HPDE6-E6E7 (cell line): ENCODE results near the gene GLRX5.

Experiments used
- DNase-seq: peaks from one replicate; pipeline ENCODE4 v3.0.0; 2011; ENCODE audit warnings: missing footprints; ENCODE audit errors: extremely low spot score

Gene GLRX5

DNA sequence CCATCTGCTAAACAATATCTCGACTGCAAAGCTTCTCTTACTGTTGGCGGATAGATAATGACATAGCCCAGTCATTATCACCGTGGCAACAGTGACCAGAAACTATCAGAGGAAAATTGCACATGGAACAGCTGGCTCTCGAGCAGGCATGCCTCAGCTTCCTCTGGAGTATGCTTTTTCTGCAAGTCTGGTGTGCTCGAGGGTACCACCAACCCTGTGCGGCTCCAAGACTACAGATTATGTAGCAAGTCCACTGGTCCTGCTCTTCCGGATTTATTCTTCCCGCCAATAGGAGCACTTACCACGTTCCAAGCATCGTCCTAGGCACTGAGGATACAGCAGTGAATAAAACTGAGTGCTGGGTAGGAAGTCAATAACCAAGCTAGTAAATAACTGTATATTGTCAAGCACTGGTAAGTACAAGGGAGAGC lies 1.4 kb upstream of the GLRX5 start:
- DNase-seq = no peak

DNA sequence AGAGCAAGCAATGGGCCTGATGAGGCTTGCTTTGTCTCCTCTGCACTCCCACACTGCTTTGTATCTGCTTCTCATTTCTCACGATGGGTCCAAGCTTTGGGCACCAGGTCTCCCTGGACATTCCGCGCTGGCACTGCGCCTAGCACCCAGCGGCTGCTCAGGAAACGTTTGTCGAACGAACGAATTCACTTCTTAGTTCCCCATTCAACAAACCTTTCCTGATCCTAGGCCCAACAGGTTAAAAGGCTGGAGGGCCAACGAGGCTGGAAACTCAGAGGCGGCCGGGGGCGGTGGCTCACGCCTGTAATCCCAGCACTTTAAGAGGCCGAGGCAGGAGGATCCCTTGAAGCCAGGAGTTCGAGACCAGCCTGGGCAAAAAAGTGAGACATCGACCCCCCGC lies 1.0 kb upstream of the GLRX5 start:
- no peak for DNase-seq

GRCh38 chr14:95535226-95536021 lies 574 bp downstream of the GLRX5 start:
- no peak for DNase-seq

DNA sequence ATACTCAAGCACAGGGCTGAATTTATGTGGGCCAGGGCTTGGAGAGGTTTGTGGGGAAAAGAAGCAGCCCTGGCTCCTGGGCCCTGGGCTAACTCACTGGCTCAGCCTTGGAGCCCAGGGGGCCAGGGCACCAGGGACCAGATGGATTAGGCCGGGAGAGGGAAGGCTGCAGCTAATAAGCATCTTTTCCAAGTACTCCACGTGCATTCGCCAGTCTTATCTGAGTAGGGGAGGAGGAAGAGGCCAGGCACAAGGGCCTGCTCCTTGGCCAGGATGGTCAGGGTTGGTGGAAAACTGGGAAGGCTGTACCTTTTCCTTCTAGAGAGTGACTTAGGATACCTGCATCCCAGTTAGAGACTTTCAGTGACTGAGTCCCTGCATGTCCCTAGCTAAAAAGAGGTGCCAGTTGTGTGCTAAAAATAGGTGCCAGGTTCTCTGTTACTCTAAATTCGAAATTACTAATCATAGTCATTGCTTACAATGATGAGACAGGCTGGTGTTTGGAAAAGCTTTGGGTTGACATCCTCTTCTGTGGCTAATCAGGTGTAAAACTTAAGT lies 1.3 kb downstream of the GLRX5 start:
- DNase-seq = no peak

GRCh38 chr14:95536671-95537070 lies 1.8 kb downstream of the GLRX5 start:
- no peak for DNase-seq

- DNase-seq = no peak
These were observed 2.6 kb downstream of the GLRX5 start for GRCh38 chr14:95537298-95538089.

GRCh38 chr14:95538801-95539509 lies 4.1 kb downstream of the GLRX5 start:
- no peak for DNase-seq

GRCh38 chr14:95540236-95540855 lies 5.5 kb downstream of the GLRX5 start:
- DNase-seq = no peak

- DNase-seq = no peak
These were observed 6.5 kb downstream of the GLRX5 start for GRCh38 chr14:95541346-95541745.

GRCh38 chr14:95541932-95542930 lies 7.4 kb downstream of the GLRX5 start:
- DNase-seq = no peak

GRCh38 chr14:95543021-95543420 lies 8.2 kb downstream of the GLRX5 start:
- DNase-seq = no peak

DNA sequence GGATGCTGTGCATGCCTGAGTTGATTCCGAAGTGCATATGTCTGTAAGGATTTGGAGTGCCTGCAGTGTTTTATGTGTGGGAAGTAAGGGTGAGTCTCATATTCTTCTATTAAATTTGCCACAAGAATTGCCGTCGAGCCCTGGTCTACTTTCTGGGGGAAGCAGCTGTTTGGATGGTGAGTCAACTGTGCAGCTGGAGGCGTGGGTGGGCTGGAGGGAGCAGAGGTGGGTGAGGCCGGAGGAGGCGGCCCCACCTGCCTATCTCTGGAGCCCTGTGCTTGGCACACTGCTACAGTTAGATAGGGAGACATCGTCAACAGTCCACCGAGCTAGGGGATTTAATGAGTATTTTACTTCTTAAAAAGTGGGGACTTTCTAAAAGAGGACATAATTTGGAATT lies 9.7 kb downstream of the GLRX5 start:
- no peak for DNase-seq

DNA sequence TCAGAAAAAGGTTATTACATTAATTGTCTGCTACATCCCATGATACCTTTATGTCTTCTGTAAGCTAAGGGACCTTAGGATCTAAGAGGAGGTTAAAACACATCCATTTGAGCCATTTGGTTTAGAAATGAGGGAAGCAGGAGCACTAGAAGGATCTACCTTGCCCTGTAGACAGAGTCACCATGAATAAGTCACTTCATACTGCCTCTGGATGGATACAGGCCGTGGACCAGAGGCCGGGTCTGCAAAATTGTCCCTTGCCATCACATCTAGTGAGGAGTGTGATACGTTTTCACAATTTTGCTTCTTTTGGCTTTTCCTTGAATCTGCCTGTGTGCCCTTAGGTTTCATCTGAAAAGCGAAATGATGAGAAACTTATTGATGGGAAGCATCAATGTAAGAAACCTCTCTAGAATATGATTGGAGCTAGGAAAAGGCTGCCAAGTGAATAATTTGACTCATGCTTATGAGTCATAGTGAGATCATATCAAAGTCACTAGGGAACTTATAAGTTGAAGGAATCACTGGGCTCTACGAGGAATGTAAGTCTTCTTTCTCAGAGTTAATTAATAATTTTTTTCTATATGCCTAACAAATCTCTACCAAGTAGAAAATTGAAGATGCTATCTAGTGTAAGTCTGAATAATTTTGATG lies 10.8 kb downstream of the GLRX5 start:
- DNase-seq = no peak

DNA sequence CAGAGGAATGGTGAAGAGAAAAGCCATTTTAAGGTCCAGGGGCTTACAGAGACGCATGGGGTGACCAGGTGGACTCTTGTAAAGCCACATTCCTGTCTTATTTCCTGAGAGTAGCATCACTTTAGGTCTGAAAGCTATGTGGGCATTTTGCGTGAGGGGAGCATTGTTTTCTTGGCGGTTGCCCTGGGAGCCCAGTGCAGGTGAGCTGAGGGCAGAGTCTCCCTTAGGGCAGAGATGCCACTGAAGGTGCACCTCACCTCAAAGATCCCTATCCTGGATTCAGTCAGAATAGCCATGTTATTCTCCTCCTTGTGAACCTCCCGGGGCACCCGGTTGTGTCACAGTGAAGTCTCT lies 12.4 kb downstream of the GLRX5 start:
- no peak for DNase-seq

DNA sequence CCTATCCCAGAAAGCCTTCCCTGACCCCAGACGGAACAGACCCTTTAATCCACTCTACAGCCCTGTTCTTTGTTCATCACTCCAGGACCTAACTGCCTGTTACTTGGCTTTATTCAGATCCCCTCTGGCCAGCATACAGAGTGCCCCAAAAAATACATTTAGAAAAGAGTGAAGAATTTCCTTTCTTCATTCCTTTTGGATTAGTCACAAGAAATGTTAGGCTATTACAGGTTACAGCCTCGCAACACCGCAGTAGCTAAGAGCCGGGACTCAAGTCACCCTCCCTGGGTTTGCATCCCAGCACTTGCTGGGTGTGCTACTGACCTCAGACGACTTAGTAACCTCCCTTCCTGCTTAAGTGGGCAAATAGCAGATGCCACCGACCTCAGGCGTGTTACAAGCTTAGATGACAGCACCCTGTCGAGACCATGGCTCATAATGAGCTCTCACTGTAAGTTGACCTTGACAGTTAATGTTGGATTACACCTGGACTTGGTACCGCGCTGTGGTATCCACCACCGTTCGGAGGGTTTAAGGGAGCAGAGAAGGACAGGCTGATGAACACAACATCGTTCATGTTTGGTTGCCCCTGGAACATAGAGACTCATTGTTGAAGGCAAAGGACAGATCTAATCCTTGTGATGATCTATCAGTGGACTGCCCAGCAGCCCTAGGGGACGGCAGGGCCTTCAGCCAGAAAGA lies 12.9 kb downstream of the GLRX5 start:
- no peak for DNase-seq

GRCh38 chr14:95548328-95548929 lies 13.6 kb downstream of the GLRX5 start:
- DNase-seq = no peak

GRCh38 chr14:95549656-95550585 lies 15.1 kb downstream of the GLRX5 start:
- DNase-seq = no peak

DNA sequence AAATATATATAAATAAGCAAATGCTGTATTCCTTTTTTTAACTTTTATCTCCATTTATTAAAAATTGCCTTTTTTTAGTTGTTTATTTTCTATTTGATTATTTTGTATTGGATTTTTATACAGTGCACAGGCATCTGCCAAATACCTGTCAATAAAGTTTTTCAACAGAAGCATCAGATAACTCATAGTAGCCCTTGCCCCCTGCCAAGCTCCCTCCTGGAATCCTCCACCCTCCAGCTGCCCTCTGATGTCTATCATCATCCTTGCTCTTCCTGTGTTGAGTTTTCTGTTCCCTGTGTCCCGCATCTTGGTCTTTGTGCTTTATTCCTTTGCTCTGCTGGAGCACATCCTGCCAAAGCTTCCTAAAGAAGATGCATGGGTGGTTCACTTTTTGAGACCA lies 16.6 kb downstream of the GLRX5 start:
- DNase-seq = no peak
